Kidney epithelial cell (primary cell): ENCODE measurements around the gene DCPS. TPM values are rescaled to one million over a fixed set of nuclear protein-coding genes. Genes with fewer than 3 reads are reported as not detected.

Experiments
- DNase-seq: peaks from one replicate; pipeline ENCODE4 v3.0.0-alpha.2; 2010; ENCODE audit warnings: low read depth
- H3K27me3 ChIP-seq: 2 replicates; pipeline ENCODE4 v1.6.0; 2011; ENCODE audit warnings: low read length; ENCODE audit not compliant: control insufficient read depth, insufficient read depth
- H3K36me3 ChIP-seq: 2 replicates; pipeline ENCODE4 v1.5.1; 2011; ENCODE audit warnings: low read length; ENCODE audit not compliant: control insufficient read depth, insufficient read depth
- H3K4me3 ChIP-seq: 2 replicates; pipeline ENCODE4 v1.5.1; 2011; ENCODE audit warnings: low read depth, mild to moderate bottlenecking, control low read depth, low read length
- total RNA-seq: library from RNA; depleted of rRNA; stranded (reverse); fragments of >200 nt; gene quantifications from 2 replicates; pipeline ENCODE4 v1.2.3, GENCODE V29; 2015
- TF ChIP-seq, protein P1 (sequence below): IDR thresholded peaks from 2 replicates; pipeline ENCODE4 v1.5.1; 2011; ENCODE audit warnings: mild to moderate bottlenecking, moderate library complexity, low read length, control low read depth, inconsistent platforms; ENCODE audit not compliant: insufficient read depth, poor library complexity, severe bottlenecking

Gene DCPS
- total RNA-seq, 1 donor from 2014 or later: 15.0 TPM

DNA sequence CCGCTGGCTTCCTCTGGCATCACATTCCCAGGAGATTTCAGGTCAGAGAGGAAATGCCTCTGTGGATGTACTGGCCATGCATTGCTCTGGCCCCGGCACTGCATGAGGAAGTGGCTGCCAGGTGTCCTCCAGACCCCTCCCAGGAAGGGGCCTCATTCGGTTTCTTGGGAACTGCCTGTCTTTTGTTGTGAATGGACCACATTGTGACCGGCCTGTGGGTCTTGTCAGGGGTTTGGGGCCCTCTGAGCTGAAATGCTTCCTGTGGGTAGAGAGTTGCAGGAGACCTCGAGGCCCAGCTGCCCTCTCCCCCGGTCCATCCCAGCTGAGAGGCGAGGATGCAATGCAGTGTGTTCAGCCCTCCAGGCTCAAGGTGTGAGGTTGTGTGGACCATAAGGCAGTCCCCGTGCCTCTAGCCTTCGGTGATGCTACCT is 32.8 kb downstream of the DCPS start:
- H3K4me3 ChIP-seq: no peak overlapping the region
- no peak for DNase-seq
- no peaks in the 10 kb centered on the region for H3K27me3 ChIP-seq
- TF ChIP-seq, protein P1, sequence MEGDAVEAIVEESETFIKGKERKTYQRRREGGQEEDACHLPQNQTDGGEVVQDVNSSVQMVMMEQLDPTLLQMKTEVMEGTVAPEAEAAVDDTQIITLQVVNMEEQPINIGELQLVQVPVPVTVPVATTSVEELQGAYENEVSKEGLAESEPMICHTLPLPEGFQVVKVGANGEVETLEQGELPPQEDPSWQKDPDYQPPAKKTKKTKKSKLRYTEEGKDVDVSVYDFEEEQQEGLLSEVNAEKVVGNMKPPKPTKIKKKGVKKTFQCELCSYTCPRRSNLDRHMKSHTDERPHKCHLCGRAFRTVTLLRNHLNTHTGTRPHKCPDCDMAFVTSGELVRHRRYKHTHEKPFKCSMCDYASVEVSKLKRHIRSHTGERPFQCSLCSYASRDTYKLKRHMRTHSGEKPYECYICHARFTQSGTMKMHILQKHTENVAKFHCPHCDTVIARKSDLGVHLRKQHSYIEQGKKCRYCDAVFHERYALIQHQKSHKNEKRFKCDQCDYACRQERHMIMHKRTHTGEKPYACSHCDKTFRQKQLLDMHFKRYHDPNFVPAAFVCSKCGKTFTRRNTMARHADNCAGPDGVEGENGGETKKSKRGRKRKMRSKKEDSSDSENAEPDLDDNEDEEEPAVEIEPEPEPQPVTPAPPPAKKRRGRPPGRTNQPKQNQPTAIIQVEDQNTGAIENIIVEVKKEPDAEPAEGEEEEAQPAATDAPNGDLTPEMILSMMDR: no peak
- H3K36me3 ChIP-seq: no peaks in the 10 kb centered on the region

- Histone ChIP-seq H3K36me3 (no peaks in the 10 kb centered on the region), H3K27me3 (no peaks in the 10 kb centered on the region), H3K4me3 (no peak overlapping the region)
- TF ChIP-seq, protein P1: no peak
- no peak for DNase-seq
Measured at GRCh38 chr11:126337126-126337473, 33.2 kb downstream of the DCPS start.

GRCh38 chr11:126337474-126338241 is 33.8 kb downstream of the DCPS start:
- no peaks in the 10 kb centered on the region for H3K36me3 ChIP-seq
- TF ChIP-seq, protein P1: no peak
- H3K27me3 ChIP-seq: no peaks in the 10 kb centered on the region
- no peak for DNase-seq
- no peak overlapping the region for H3K4me3 ChIP-seq

DNA sequence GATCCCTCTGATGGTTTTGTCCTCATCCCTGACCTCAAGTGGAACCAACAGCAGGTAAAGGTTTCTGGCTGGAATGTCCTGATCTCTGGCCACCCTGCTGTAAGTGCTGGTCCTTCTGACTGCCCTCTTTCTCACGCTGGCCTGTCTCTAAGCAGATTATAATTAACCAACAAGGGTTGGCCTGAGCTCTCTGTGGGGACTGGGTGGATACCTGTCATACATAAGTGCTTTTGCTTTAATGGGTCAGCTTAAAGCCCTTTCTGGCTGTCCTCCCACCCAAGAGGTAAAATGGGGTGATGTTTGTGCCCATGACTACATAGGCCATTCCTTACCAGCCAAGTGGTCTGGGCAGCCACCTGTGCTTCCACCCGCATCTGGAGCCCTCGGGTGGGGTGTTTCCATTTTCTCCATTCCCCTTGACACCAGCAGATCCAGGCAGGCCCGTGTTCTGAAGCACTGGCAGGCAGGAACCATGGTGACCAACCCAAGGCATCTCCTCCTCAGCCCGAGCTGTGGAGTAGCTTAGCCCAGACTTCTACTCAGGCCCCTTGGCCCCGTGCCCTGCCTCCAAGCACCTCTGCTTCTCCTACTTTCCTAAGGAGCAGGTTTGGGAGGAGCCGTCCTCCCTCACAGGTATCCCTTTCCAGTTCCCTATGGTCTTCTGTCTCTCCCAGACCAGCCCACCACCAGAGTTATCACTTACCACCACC is 34.6 kb downstream of the DCPS start:
- no peak overlapping the region for H3K4me3 ChIP-seq
- H3K27me3 ChIP-seq: no peaks in the 10 kb centered on the region
- H3K36me3 ChIP-seq: no peaks in the 10 kb centered on the region
- DNase-seq: no peak
- TF ChIP-seq, protein P1: no peak

GRCh38 chr11:126339073-126339862 is 35.4 kb downstream of the DCPS start:
- Histone ChIP-seq H3K27me3 (no peaks in the 10 kb centered on the region), H3K36me3 (no peaks in the 10 kb centered on the region), H3K4me3 (no peak overlapping the region)
- TF ChIP-seq, protein P1: no peak
- DNase-seq: no peak
